Peyer's patch (tissue), 4 donors: ENCODE measurements around the gene PGA4.
"Not testable (repeated sequence)": the region's sequence is repeated elsewhere in the genome, so short reads cannot be mapped to it uniquely, and the experiment has no call there.

Experiments used
- CTCF ChIP-seq, 6 experiments: fragments of 450-650 bp in 4 of 6; fragments of 200-600 bp in 2 of 6; sonication (generic) in 1 of 6; IDR thresholded peaks; one replicate each; pipeline ENCODE4 v1.5.1; 2017 to 2019; ENCODE audit warnings: antibody characterized with exemption in 6 of 6, mild to moderate bottlenecking in 3 of 6, moderate library complexity in 1 of 6
- POLR2A ChIP-seq, 2 donors: fragments of 450-650 bp; IDR thresholded peaks; one replicate each; pipeline ENCODE4 v1.5.1; 2017; ENCODE audit warnings: antibody characterized with exemption in 2 of 2, mild to moderate bottlenecking in 2 of 2, moderate library complexity in 2 of 2

- not testable (repeated sequence) for TF ChIP-seq CTCF, POLR2A (IDR thresholded peaks at IDR 0.05)
These were observed 27.1 kb downstream of the PGA4 start for GRCh38 chr11:61249201-61249600.
